NCI-H2196 (cell line): ENCODE data around the gene DNAJA3.
A peak's percentile ranks its signal among the peaks of the same experiment; 100 is the strongest.

Source experiments
- DNase-seq: peaks from one replicate; lab custom pipeline; 2025; ENCODE audit not compliant: unreplicated experiment; lab: John Stamatoyannopoulos, UW

DNAJA3 gene

DNA sequence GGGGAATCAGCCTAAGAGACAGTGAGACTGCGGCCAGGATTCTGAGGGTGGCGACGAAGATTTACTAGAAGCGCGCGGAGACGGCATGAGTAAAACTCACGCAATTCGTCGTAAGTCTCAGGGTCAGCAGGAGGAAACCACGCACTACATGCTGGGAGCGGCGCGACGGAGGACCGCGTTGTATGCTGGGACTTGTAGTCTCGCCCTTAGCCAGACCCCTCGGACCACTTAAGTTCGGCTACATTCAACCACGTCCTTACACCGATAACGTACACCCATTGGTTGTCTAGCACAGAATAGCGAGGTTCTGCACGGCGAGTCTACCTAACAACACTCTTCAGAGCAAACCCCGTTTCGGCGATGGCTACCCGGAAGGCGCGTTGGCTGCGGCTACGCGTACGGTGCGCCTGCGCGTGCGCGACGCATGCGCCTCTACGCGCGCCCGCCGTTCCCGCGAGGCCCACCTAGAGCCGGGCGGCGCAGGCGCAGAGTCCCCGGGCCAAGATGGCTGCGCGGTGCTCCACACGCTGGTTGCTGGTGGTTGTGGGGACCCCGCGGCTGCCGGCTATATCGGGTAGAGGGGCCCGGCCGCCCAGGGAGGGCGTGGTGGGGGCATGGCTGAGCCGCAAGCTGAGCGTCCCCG, at the start of gene DNAJA3:
Gene DNAJA3, plus strand, starts transcription at position 491 of the 643 bp plus-strand sequence. Its CDS starts 14 bp downstream, at position 505.
- DNase-seq: peak; percentile 97

DNA sequence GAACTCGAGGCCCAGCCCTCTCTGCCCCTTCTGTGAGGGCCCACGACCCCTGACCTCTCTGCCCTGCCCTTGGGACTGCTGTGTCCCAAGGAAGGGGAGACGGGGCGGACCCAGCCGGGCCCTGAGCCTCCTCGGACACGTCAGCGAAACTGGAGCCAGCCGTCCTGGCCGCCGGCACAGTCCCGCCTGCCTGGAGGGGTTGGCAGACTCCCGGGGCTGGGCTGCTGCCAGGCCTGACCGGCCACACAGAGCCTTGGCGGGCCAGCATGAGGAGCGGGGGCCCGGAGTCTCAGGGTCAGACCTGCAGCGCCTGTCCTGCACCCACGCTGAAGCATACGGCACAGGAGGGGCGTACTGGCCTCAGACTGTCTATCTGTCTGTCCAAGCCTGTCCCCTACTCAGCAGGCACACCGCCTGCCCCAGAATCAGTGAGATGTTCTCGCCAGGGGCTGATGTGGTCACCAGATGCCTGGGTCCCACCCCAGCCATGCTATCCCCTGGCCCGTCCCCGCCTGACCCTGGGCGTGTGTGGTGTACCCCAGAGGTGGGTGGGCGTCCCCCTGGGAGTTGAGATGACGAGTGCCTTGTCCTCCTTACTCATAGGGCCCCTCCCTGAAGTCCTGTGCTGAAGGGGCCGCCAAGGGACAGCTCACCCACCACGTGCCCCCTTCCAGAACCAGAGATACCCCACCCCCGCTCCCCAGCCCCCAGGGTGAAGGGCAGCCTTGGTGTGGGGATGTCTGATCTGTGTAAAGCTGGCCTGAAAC, 49.4 kb upstream of the DNAJA3 start:
- DNase-seq: peak; percentile 73

DNA sequence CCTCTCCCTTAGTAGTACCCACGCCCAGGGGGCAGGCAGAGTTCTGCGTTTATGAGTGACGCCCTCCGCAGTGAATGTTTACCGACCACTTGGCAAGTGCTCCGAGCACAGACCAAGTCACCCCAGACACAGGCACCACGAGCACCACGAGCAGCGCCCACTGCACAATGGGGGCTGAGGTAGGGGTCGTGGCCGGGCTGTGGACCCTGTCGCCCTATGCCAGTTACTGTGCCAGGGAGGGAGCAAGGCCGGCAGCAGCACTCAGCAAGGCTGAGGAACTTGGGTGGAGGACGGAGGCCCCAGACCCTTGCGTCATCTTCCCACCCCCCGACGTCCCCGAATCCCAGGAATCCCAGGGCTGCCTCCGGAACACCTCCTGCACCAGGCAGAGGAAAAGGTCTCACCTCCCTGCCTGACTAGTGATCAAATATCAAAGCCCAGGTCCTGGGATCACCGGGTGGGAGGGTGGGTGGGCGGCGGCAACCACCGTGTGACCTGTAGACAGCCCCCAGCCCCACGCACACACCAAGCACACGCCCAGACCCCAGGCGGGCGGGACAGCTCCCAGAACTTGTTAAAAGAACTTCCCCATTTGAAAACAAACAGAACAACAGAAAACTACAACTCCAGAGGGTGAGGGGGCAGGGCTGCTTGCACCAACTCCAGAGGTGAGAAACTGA, 48.6 kb upstream of the DNAJA3 start:
- DNase-seq: no peak

DNA sequence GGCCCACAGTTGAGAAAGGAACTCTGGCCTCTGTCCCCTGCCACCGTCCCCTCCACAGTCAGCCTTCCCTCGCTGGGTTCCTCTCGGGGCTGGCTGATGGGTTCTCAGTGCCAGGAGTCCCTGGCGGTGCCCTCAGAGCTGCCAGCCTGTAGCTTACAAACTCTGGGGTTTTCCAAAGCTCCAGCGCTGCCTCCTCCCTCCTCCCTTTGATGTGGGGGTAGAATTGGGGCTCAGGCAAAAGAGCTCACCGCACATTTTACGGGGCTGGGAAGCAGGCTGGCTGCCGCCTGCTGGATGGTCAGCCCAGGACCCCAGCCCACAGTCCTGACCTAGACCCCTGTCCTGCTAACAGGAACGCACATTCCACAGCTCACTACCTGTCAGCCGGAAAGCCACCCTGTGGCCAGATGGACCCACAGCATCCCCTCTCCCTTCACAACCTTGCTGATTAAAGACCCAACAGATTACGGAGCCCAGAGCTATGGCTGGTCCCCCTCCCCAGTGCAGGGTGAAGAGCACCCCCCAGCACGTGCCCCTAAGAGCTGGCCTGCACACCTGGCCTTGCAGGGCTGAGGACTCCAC, 48.0 kb upstream of the DNAJA3 start:
- no peak for DNase-seq

DNA sequence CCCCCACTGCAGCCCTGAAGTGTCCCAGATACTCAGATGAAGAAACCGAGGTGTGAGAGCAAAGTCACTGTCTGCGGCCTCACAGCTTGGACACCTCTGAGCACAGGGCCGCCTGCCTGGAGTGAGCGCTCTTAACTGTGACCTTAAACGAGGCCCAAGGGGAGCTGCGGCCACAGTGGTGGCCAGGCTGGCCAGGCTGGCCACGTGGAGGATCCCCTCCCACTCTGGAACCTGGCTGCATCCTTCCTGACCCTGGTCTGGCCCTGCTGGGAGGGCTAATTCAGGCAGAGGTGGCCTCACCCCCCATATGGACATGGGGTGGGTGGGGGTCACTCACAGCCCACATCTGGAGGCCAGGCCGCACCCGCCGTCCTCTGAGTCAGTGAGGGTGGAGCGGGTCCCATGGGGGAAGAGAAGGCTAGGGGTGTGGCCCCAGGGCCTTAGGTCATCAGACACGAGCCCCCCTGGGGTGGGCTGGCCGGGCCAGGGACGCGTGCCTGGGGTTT, 47.5 kb upstream of the DNAJA3 start:
- no peak for DNase-seq

DNA sequence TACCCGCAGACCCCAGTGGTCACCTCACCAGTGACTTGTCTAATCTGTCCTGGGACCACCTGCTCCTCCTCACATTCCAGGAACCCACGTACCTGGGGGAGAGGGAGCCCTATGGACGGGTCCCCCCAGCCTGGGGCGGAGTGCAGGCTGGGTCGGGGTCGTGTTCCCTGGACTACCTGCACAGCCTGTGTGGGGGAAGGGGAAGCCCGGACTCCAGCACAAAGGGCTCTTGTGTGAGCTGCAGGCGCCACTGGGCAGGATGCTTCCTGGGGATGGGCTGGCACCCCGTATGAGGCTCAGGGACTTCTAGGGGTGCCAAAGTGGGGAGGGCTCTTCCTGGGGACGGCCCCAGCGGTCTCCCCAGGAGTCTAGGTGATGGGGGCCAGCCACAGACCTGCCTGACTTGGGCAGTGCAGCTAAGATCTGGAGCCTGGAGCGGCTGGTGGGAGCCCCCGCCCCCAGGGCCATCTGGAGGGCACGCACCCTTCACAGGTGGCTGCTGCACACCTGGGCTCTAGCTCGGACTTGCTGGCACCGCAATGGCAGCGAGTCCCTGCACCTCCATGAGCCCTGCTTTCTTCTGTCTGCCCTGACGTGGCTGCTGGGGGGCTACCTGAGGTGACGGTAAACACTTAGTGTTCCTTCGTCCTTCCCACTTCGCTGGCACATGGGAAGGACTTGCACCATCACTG, 46.5 kb upstream of the DNAJA3 start:
- no peak for DNase-seq

DNA sequence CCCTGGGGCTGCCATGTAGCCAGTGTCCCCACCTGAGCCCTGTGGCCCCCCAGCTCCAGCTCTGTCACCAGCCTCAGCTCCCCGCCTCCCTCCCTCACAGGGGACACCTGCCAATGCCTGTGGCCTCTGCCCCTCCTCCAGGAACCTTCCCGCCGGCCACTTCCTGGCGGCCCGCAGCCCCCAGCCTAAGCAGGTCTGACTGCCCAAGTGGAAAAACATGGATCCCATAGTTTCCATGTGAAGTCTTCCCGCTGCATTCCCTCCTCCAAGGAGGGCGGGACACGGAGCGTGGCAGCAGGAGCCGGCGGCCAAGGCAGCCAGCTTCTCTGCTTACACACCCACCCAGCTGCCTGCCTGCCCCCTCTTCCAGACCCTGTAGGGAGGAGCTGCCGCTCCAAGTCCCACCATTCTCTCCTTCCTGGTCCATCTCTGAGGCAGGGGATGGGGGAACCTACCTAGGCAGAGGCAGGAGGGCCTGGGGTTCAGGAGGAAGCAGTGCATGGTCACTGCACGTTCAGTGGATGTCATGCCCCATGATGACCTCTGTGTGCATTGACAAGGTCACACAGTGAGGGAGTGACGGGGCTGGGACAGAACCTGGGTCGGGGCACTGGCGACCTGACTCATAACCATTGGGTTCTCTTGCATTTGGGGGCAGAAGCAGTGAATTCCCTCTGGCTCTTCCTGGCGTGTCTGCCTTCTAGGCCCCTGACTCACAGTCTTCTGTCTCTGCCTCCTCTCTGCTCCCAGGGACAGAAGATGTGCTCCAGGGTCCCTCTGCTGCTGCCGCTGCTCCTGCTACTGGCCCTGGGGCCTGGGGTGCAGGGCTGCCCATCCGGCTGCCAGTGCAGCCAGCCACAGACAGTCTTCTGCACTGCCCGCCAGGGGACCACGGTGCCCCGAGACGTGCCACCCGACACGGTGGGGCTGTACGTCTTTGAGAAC, 45.3 kb upstream of the DNAJA3 start:
- no peak for DNase-seq

DNA sequence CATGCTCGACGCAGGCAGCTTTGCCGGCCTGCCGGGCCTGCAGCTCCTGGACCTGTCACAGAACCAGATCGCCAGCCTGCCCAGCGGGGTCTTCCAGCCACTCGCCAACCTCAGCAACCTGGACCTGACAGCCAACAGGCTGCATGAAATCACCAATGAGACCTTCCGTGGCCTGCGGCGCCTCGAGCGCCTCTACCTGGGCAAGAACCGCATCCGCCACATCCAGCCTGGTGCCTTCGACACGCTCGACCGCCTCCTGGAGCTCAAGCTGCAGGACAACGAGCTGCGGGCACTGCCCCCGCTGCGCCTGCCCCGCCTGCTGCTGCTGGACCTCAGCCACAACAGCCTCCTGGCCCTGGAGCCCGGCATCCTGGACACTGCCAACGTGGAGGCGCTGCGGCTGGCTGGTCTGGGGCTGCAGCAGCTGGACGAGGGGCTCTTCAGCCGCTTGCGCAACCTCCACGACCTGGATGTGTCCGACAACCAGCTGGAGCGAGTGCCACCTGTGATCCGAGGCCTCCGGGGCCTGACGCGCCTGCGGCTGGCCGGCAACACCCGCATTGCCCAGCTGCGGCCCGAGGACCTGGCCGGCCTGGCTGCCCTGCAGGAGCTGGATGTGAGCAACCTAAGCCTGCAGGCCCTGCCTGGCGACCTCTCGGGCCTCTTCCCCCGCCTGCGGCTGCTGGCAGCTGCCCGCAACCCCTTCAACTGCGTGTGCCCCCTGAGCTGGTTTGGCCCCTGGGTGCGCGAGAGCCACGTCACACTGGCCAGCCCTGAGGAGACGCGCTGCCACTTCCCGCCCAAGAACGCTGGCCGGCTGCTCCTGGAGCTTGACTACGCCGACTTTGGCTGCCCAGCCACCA, 44.4 kb upstream of the DNAJA3 start:
- DNase-seq: peak; percentile 16

DNA sequence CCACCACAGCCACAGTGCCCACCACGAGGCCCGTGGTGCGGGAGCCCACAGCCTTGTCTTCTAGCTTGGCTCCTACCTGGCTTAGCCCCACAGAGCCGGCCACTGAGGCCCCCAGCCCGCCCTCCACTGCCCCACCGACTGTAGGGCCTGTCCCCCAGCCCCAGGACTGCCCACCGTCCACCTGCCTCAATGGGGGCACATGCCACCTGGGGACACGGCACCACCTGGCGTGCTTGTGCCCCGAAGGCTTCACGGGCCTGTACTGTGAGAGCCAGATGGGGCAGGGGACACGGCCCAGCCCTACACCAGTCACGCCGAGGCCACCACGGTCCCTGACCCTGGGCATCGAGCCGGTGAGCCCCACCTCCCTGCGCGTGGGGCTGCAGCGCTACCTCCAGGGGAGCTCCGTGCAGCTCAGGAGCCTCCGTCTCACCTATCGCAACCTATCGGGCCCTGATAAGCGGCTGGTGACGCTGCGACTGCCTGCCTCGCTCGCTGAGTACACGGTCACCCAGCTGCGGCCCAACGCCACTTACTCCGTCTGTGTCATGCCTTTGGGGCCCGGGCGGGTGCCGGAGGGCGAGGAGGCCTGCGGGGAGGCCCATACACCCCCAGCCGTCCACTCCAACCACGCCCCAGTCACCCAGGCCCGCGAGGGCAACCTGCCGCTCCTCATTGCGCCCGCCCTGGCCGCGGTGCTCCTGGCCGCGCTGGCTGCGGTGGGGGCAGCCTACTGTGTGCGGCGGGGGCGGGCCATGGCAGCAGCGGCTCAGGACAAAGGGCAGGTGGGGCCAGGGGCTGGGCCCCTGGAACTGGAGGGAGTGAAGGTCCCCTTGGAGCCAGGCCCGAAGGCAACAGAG, 43.5 kb upstream of the DNAJA3 start:
- no peak for DNase-seq

DNA sequence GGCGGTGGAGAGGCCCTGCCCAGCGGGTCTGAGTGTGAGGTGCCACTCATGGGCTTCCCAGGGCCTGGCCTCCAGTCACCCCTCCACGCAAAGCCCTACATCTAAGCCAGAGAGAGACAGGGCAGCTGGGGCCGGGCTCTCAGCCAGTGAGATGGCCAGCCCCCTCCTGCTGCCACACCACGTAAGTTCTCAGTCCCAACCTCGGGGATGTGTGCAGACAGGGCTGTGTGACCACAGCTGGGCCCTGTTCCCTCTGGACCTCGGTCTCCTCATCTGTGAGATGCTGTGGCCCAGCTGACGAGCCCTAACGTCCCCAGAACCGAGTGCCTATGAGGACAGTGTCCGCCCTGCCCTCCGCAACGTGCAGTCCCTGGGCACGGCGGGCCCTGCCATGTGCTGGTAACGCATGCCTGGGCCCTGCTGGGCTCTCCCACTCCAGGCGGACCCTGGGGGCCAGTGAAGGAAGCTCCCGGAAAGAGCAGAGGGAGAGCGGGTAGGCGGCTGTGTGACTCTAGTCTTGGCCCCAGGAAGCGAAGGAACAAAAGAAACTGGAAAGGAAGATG, 42.8 kb upstream of the DNAJA3 start:
- DNase-seq: no peak

DNA sequence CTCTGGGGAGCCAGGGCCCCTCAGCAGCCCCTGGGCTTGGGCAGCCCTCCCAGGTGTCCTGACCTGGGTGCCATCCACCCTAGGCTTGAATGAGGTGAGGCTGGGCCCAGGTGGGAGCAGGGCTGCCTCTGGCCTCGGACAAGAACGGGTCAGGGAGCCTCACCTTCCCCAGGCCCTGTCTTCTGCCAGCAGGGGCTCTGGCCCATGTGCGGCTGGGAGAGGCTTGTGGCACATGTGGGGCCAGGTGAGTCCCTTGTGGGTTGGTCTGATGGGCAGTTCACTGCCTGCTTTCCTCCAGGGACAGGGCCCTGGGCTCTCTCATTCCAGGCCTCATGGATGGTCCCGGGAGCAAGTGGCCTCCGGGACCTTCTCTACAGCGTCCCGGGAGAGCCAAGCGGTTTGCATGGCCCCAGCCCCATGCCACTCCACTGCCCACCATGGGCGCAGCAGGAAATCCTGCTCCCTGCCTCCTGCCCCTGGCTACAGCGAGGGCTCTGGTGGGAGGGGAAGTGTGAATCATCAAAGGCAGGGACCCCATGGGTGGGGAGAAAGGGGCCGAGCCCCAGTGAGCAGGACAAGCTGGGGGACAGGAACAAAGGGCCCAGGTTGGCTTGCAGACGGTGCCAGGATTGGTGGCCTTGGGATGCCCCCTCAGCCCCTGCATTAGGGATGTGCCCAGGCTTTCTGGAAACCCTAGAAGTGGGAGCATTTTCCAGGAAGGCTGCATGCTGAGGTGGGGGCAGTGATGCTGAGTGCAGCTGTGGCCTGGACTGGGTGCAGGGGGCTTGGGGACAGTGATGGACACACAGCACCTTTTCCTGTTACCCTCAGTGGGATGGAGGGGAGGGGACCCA, 41.9 kb upstream of the DNAJA3 start:
- no peak for DNase-seq

DNA sequence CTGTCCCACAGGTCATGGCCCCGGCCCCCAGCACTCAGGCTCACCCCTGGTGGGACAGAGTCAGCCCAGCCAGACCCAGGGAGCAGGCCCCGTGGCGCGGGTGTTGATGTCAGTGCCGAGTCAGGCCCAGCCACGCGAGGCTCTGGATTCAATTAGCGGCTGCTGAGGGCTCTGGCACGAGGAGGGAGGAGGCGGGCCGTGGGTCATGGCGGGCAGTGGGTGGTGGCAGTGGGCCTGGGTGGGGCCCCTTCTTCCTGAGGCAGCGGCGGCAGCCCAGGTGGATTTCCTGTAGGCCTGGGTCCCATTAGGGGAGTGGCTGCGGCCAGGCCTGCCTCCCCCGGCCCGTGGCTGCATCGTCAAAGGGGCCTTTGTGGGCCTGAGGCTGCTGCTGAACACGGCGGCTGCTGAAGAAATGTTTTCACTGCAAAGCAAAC, 41.1 kb upstream of the DNAJA3 start:
- DNase-seq: no peak

DNA sequence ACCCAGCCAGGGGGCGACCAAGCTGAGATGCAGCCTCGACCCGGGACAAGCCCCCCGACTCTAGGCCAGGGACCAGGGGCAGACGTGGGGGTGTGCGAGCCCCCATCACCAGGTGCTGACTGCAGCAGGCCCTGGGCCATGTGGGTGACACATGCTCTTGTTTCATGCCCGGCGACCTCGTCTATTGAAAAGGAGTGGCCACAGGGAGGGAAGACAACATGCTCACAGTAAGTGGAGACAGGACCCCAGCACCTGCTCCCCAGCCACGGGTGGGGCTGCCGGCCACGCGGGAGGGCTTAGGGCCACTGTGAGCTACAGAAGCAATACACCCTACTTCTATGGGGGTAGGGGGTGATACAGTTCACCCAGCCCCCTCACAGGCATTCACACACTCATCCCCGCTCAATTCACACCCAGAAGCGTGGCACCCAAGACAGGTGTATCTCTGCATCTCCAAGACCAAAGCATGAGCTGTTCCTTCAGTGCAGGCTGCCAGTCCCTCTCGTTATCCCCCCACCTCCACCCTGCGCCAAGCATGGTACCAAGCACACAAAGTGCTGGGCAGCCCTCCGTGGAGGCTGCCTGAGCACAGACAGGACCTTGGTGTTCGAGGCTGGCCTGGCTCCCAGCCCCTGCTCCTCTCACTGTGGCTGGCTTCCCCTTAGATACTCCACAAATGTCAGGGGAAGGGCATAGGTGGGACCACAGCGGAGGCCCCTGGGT, 40.4 kb upstream of the DNAJA3 start:
- DNase-seq: no peak

DNA sequence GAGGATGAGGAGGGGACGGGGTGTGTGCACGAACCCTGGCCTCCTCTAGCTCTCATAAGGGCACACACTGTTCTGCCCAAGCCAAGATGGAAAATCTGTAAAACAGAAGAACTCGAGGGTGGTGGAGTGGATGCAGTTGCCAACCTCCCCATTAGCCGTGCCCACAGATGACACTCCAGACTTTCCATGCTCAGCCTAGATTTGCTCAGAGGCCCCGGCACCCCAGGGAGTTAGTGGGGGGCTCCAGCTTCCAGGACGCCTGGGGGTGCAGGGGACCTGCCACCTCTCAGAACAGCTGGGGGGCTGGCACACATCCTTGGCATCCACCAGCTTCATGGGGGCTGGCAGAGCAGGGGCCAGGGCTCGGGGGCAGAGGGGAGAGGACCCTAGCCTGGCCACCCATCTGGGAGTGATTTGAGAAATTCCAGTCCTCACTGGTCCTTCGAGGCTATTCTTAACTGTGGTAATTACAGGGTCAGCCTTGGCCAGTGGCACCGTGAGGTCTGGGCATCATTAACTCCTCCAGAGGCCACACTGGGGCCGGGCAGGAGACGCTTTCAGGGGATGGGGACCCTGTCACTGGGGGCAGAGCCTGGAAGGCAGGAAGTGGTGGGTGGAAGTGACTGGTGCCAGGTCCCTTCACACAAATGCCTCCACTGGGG, 39.7 kb upstream of the DNAJA3 start:
- DNase-seq: no peak

DNA sequence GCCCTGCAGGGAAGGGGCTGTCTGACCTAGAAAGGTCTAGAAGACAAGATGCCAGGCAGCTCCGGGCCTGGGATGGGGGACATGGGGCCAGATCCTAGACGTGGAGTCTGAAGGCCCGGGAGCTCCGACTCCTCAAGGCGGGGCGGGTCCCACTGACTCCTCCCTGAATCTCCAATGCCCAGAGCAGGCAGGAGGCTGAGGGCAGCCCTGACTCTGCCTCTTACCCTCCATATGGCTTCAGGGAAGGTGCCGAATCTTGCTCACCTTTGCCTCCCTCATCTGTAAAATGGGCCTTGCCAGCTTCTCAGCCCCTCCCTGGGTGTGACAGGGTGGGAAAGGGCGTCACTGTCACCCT, 39.2 kb upstream of the DNAJA3 start:
- no peak for DNase-seq
